WTC11 (cell line): ENCODE results near the gene MRPL55. TPM values are rescaled to one million over a fixed set of nuclear protein-coding genes. Genes with fewer than 3 reads are reported as not detected.

ENCODE experiments used
- ATAC-seq: fragments of 200-7000 bp; cut with Tn5 transposase; 2 replicates; pipeline ENCODE4 v1.10.0; 2021; ENCODE audit warnings: mild to moderate bottlenecking, moderate library complexity
- CTCF ChIA-PET: fragments of 300-600 bp; sonication (Branson Sonifier 250); formaldehyde crosslinking; loops from one replicate; lab custom pipeline; 2021; ENCODE audit warnings: antibody characterized with exemption; lab: Charles Lee
- POLR2A ChIA-PET: fragments of 350-600 bp; sonication (Branson Sonifier 250); formaldehyde crosslinking; loops from one replicate; lab custom pipeline; 2021; ENCODE audit warnings: antibody characterized with exemption; lab: Charles Lee
- DNase-seq: peaks from one replicate; pipeline ENCODE4 v3.0.0; 2021; ENCODE audit warnings: low spot score
- H3K27ac Mint-ChIP-seq: 2 replicates; pipeline ENCODE4 v1.8.0; 2021; ENCODE audit warnings: mixed read lengths
- H3K27me3 Mint-ChIP-seq: 2 replicates; pipeline ENCODE4 v1.8.0; 2021; ENCODE audit warnings: low read depth, mild to moderate bottlenecking, moderate library complexity, mixed read lengths
- H3K36me3 Mint-ChIP-seq: 2 replicates; pipeline ENCODE4 v1.8.0; 2021; ENCODE audit warnings: mixed read lengths
- H3K4me1 Mint-ChIP-seq: 2 replicates; pipeline ENCODE4 v1.8.0; 2022; ENCODE audit warnings: mixed read lengths
- H3K4me3 Mint-ChIP-seq: 2 replicates; pipeline ENCODE4 v1.8.0; 2021; ENCODE audit warnings: mild to moderate bottlenecking, moderate library complexity, mixed read lengths
- H3K9me3 Mint-ChIP-seq: 2 replicates; pipeline ENCODE4 v1.8.0; 2021; ENCODE audit warnings: mixed read lengths
- AR ChIP-seq: fragments of 250-450 bp; sonication (Bioruptor Pico); IDR thresholded peaks from 2 replicates; pipeline ENCODE4 v1.9.0; 2021; ENCODE audit warnings: mild to moderate bottlenecking
- CTCF ChIP-seq: fragments of 200-600 bp; IDR thresholded peaks from 2 replicates; pipeline ENCODE4 v1.8.0; 2022; ENCODE audit warnings: antibody characterized with exemption
- FOXP4 ChIP-seq: sonication (generic); formaldehyde crosslinking; IDR thresholded peaks from 2 replicates; pipeline ENCODE4 v1.8.0; 2022; ENCODE audit warnings: mild to moderate bottlenecking, missing genetic modification reagents
- GRHL2 ChIP-seq: fragments of 250-450 bp; sonication (Bioruptor Pico); IDR thresholded peaks from 2 replicates; pipeline ENCODE4 v1.8.0; 2022; ENCODE audit warnings: mild to moderate bottlenecking, moderate library complexity; ENCODE audit not compliant: insufficient replicate concordance, severe bottlenecking
- NFYB ChIP-seq: sonication (generic); formaldehyde crosslinking; conservative IDR thresholded peaks from 2 replicates; pipeline ENCODE4 v1.8.0; 2022; ENCODE audit warnings: low read depth, missing genetic modification reagents
- PREB ChIP-seq: sonication (generic); formaldehyde crosslinking; IDR thresholded peaks from 2 replicates; pipeline ENCODE4 v1.8.1; 2022; ENCODE audit warnings: mild to moderate bottlenecking, missing genetic modification reagents, moderate library complexity, borderline replicate concordance
- RORB ChIP-seq: fragments of 250-450 bp; sonication (Bioruptor Pico); IDR thresholded peaks from 2 replicates; pipeline ENCODE4 v1.9.0; 2021; ENCODE audit warnings: mild to moderate bottlenecking
- SMAD3 ChIP-seq: sonication (generic); formaldehyde crosslinking; IDR thresholded peaks from 2 replicates; pipeline ENCODE4 v1.8.0; 2022; ENCODE audit warnings: missing genetic modification reagents, mild to moderate bottlenecking, borderline replicate concordance
- TEAD4 ChIP-seq: sonication (generic); formaldehyde crosslinking; IDR thresholded peaks from 2 replicates; pipeline ENCODE4 v1.8.0; 2022; ENCODE audit warnings: mild to moderate bottlenecking, missing genetic modification reagents
- TP53 ChIP-seq: sonication (generic); formaldehyde crosslinking; IDR thresholded peaks from 2 replicates; pipeline ENCODE4 v1.8.1; 2023; ENCODE audit warnings: mild to moderate bottlenecking, missing genetic modification reagents
- ZNF263 ChIP-seq: sonication (generic); formaldehyde crosslinking; IDR thresholded peaks from 2 replicates; pipeline ENCODE4 v1.8.1; 2022; ENCODE audit warnings: low read depth, mild to moderate bottlenecking, moderate library complexity, missing genetic modification reagents
- total RNA-seq: library from RNA; stranded (reverse); gene quantifications from 3 replicates; pipeline ENCODE4 v1.2.3, GENCODE V29; 2021
- TF ChIP-seq, protein P1 (sequence below): sonication (generic); formaldehyde crosslinking; IDR thresholded peaks from 2 replicates; pipeline ENCODE4 v1.8.0; 2023; ENCODE audit warnings: missing genetic modification reagents
- TF ChIP-seq, protein P2 (sequence below): sonication (generic); formaldehyde crosslinking; IDR thresholded peaks from 2 replicates; pipeline ENCODE4 v1.8.0; 2022; ENCODE audit warnings: mild to moderate bottlenecking, missing genetic modification reagents
- TF ChIP-seq, protein P3 (sequence below): sonication (generic); formaldehyde crosslinking; IDR thresholded peaks from 2 replicates; pipeline ENCODE4 v1.8.1; 2022; ENCODE audit warnings: low read depth, mild to moderate bottlenecking, moderate library complexity, missing genetic modification reagents, borderline replicate concordance
- TF ChIP-seq, protein P4 (sequence below): sonication (generic); formaldehyde crosslinking; IDR thresholded peaks from 2 replicates; pipeline ENCODE4 v1.8.1; 2022; ENCODE audit warnings: low read depth, missing genetic modification reagents, borderline replicate concordance

MRPL55 gene
- total RNA-seq, 1 experiment from 2014 or later: 66.9 TPM

- ChIA-PET CTCF (interaction anchor here (0.7 to 0.8 kb wide), 2 partner anchors 33 to 89 kb away, joined by 3 read pairs; no protein-coding TSS in a partner anchor), POLR2A (interaction anchor here (2.0 kb wide), 1 partner anchor 11 kb away, joined by 4 read pairs; the partner anchor contains the start of gene ARF1)
- H3K27me3 Mint-ChIP-seq: no peaks in the 10 kb centered on the region
- H3K27ac Mint-ChIP-seq: no peak overlapping the region
- ATAC-seq (no peak), DNase-seq (no peak)
- H3K4me1 Mint-ChIP-seq: peaks cover 16% of the 10 kb centered on the region
- peaks cover 43% of the 10 kb centered on the region for H3K36me3 Mint-ChIP-seq
- TF ChIP-seq PREB (no peak), ZNF263 (CRISPR knock-in tag) (no peak), CTCF (no peak), TEAD4 (no peak), NFYB (CRISPR knock-in tag) (no peak), TP53 (no peak), FOXP4 (CRISPR knock-in tag) (no peak), GRHL2 (CRISPR knock-in tag) (no peak), AR (CRISPR knock-in tag) (no peak), SMAD3 (CRISPR knock-in tag) (no peak), RORB (CRISPR knock-in tag) (no peak)
- TF ChIP-seq, protein P1, sequence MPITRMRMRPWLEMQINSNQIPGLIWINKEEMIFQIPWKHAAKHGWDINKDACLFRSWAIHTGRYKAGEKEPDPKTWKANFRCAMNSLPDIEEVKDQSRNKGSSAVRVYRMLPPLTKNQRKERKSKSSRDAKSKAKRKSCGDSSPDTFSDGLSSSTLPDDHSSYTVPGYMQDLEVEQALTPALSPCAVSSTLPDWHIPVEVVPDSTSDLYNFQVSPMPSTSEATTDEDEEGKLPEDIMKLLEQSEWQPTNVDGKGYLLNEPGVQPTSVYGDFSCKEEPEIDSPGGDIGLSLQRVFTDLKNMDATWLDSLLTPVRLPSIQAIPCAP (CRISPR knock-in tag): no peak
- TF ChIP-seq, protein P2, sequence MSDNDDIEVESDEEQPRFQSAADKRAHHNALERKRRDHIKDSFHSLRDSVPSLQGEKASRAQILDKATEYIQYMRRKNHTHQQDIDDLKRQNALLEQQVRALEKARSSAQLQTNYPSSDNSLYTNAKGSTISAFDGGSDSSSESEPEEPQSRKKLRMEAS (CRISPR knock-in tag): no peak
- TF ChIP-seq, protein P3, sequence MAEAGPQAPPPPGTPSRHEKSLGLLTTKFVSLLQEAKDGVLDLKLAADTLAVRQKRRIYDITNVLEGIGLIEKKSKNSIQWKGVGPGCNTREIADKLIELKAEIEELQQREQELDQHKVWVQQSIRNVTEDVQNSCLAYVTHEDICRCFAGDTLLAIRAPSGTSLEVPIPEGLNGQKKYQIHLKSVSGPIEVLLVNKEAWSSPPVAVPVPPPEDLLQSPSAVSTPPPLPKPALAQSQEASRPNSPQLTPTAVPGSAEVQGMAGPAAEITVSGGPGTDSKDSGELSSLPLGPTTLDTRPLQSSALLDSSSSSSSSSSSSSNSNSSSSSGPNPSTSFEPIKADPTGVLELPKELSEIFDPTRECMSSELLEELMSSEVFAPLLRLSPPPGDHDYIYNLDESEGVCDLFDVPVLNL: no peak
- TF ChIP-seq, protein P4, sequence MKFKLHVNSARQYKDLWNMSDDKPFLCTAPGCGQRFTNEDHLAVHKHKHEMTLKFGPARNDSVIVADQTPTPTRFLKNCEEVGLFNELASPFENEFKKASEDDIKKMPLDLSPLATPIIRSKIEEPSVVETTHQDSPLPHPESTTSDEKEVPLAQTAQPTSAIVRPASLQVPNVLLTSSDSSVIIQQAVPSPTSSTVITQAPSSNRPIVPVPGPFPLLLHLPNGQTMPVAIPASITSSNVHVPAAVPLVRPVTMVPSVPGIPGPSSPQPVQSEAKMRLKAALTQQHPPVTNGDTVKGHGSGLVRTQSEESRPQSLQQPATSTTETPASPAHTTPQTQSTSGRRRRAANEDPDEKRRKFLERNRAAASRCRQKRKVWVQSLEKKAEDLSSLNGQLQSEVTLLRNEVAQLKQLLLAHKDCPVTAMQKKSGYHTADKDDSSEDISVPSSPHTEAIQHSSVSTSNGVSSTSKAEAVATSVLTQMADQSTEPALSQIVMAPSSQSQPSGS (CRISPR knock-in tag): no peak
- no peak overlapping the region for H3K4me3 Mint-ChIP-seq
- peaks cover 11% of the 10 kb centered on the region for H3K9me3 Mint-ChIP-seq
These were observed 15.8 kb downstream of the MRPL55 start for GRCh38 chr1:228093050-228093906.
